ENCODE data around the gene YLPM1.

YLPM1 gene

GRCh38 chr14:74846168-74846567 is 83.1 kb downstream of the YLPM1 start:
- no peak for DNase-seq

- DNase-seq: no peak
Observed at GRCh38 chr14:74846968-74847665, 84.0 kb downstream of the YLPM1 start.

GRCh38 chr14:74848768-74849167 is 85.7 kb downstream of the YLPM1 start:
- DNase-seq: no peak

GRCh38 chr14:74852922-74853530 is 89.9 kb downstream of the YLPM1 start:
- DNase-seq: no peak

- DNase-seq: no peak
Observed at GRCh38 chr14:74853581-74853980, 90.5 kb downstream of the YLPM1 start.

- DNase-seq: no peak
Observed at GRCh38 chr14:74855021-74855420, 91.9 kb downstream of the YLPM1 start.

- DNase-seq: no peak
Observed at GRCh38 chr14:74855945-74856344, 92.8 kb downstream of the YLPM1 start.

GRCh38 chr14:74856366-74856765 is 93.2 kb downstream of the YLPM1 start:
- DNase-seq: no peak

- DNase-seq: no peak
Observed at GRCh38 chr14:74858022-74858421, 94.9 kb downstream of the YLPM1 start.

- DNase-seq: no peak
Observed at GRCh38 chr14:74859757-74860552, 96.8 kb downstream of the YLPM1 start.

GRCh38 chr14:74860899-74861733 is 98.0 kb downstream of the YLPM1 start:
- DNase-seq: peak; percentile 79

- no peak for DNase-seq
Observed at GRCh38 chr14:74861734-74862090, 98.6 kb downstream of the YLPM1 start.

GRCh38 chr14:74863274-74863673 is 100.2 kb downstream of the YLPM1 start:
- DNase-seq: no peak

GRCh38 chr14:74864198-74864597 is 101.1 kb downstream of the YLPM1 start:
- DNase-seq: no peak

- no peak for DNase-seq
Observed at GRCh38 chr14:74865156-74865555, 102.0 kb downstream of the YLPM1 start.

GRCh38 chr14:74866708-74867389 is 103.7 kb downstream of the YLPM1 start:
- no peak for DNase-seq

- DNase-seq: no peak
Observed at GRCh38 chr14:74867673-74868072, 104.6 kb downstream of the YLPM1 start.

GRCh38 chr14:74868739-74869138 is 105.6 kb downstream of the YLPM1 start:
- no peak for DNase-seq

GRCh38 chr14:74871819-74872218 is 108.7 kb downstream of the YLPM1 start:
- no peak for DNase-seq

- no peak for DNase-seq
Observed at GRCh38 chr14:74875204-74875603, 112.1 kb downstream of the YLPM1 start.

GRCh38 chr14:74875941-74876913 is 113.1 kb downstream of the YLPM1 start, which contains the start of gene PROX2:
Gene PROX2, minus strand, starts transcription at chr14:74876145. Its CDS starts 12,311 bp downstream, at chr14:74863834.
- DNase-seq: no peak
